ENCODE data around the gene ARTN.

Gene ARTN

GRCh38 chr1:43947061-43947873 lies 13.7 kb downstream of the ARTN start:
- no peak for DNase-seq (ENCODE audit: low read depth in 4 of 4, low spot score in 1 of 4)

GRCh38 chr1:43947874-43948437 lies 14.4 kb downstream of the ARTN start:
- DNase-seq (ENCODE audit: low read depth in 4 of 4, low spot score in 1 of 4), result no peak

GRCh38 chr1:43949678-43950077 lies 16.1 kb downstream of the ARTN start:
- no peak for DNase-seq (ENCODE audit: low read depth in 4 of 4, low spot score in 1 of 4)

- no peak for DNase-seq (ENCODE audit: low read depth in 4 of 4, low spot score in 1 of 4)
Observed at GRCh38 chr1:43951021-43951985, 17.7 kb downstream of the ARTN start.

GRCh38 chr1:43952731-43953346 lies 19.2 kb downstream of the ARTN start:
- no peak for DNase-seq (ENCODE audit: low read depth in 4 of 4, low spot score in 1 of 4)

- no peak for DNase-seq (ENCODE audit: low read depth in 4 of 4, low spot score in 1 of 4)
Observed at GRCh38 chr1:43953361-43953760, 19.8 kb downstream of the ARTN start.

GRCh38 chr1:43954036-43954435 lies 20.4 kb downstream of the ARTN start:
- no peak for DNase-seq (ENCODE audit: low read depth in 4 of 4, low spot score in 1 of 4)

GRCh38 chr1:43956234-43956633 lies 22.6 kb downstream of the ARTN start:
- no peak for DNase-seq (ENCODE audit: low read depth in 4 of 4, low spot score in 1 of 4)

- no peak for DNase-seq (ENCODE audit: low read depth in 4 of 4, low spot score in 1 of 4)
Observed at GRCh38 chr1:43957407-43958040, 23.9 kb downstream of the ARTN start.

GRCh38 chr1:43958351-43959255 lies 25.0 kb downstream of the ARTN start:
- no peak for DNase-seq (ENCODE audit: low read depth in 4 of 4, low spot score in 1 of 4)

GRCh38 chr1:43960798-43961197 lies 27.2 kb downstream of the ARTN start:
- no peak for DNase-seq (ENCODE audit: low read depth in 4 of 4, low spot score in 1 of 4)

- DNase-seq (ENCODE audit: low read depth in 4 of 4, low spot score in 1 of 4), result no peak
Observed at GRCh38 chr1:43961692-43962091, 28.1 kb downstream of the ARTN start.

- DNase-seq (ENCODE audit: low read depth in 4 of 4, low spot score in 1 of 4), result no peak
Observed at GRCh38 chr1:43962324-43962723, 28.7 kb downstream of the ARTN start.

GRCh38 chr1:43963006-43963405 lies 29.4 kb downstream of the ARTN start:
- no peak for DNase-seq (ENCODE audit: low read depth in 4 of 4, low spot score in 1 of 4)

- no peak for DNase-seq (ENCODE audit: low read depth in 4 of 4, low spot score in 1 of 4)
Observed at GRCh38 chr1:43963890-43964289, 30.3 kb downstream of the ARTN start.

- no peak for DNase-seq (ENCODE audit: low read depth in 4 of 4, low spot score in 1 of 4)
Observed at GRCh38 chr1:43965316-43965715, 31.7 kb downstream of the ARTN start.

- no peak for DNase-seq (ENCODE audit: low read depth in 4 of 4, low spot score in 1 of 4)
Observed at GRCh38 chr1:43968348-43968948, 34.8 kb downstream of the ARTN start.

GRCh38 chr1:43969416-43969745 lies 35.8 kb downstream of the ARTN start:
- DNase-seq (ENCODE audit: low read depth in 4 of 4, low spot score in 1 of 4), result no peak

- DNase-seq (ENCODE audit: low read depth in 4 of 4, low spot score in 1 of 4), result peak; percentile 84 to 98 (median 94)
Observed at GRCh38 chr1:43969746-43970466, 36.3 kb downstream of the ARTN start, which contains the start of gene DPH2. DPH2 (plus strand) TSS chr1:43970010; CDS start chr1:43970176, 166 bp downstream.

Data from stimulated activated CD4-positive, alpha-beta T cell treated with anti-CD3 and anti-CD28 coated beads, Interleukin-1b, Interleukin-23, amount 100 ng/mL, for 24 hours (primary cell).